ENCODE results near the gene TSPAN2. TPM values are rescaled to one million over a fixed set of nuclear protein-coding genes. Genes with fewer than 3 reads are reported as not detected.

The TSPAN2 gene
- total RNA-seq, 1 experiment from 2014 or later = 7.7 TPM

DNA sequence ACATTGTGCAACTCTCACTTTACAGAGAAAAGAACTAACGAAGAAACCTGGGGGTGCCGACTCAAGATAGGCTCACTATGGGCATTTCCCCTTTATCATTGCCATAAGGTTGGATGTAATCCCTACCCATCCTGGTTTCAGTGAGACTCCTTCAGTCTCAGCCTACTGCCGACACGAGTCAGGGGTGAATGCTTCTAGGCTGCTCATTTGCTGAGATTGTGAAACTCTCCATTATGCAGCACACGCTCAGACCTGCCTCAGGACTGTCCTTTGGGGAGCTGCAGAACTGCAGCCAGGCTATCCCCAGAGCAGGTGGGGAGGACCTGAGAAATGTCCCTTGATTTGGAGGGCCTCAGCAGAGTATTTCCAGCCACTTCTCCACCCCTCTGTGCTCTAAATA is 37.5 kb downstream of the TSPAN2 start:
- CTCF ChIA-PET = no interaction called here
- no TSS peak for BruUV-seq (replicated peaks)
- Mint-ChIP-seq H3K4me1 (ENCODE audit: low read depth, unreplicated experiment) (no peaks in the 10 kb centered on the region), H3K27me3 (ENCODE audit: unreplicated experiment) (no peaks in the 10 kb centered on the region), H3K27ac (ENCODE audit: unreplicated experiment) (no peak overlapping the region), H3K9me3 (ENCODE audit: low read depth, unreplicated experiment) (no peaks in the 10 kb centered on the region), H3K36me3 (ENCODE audit: insufficient read depth, unreplicated experiment) (no peaks in the 10 kb centered on the region), H3K4me3 (ENCODE audit: low read depth, unreplicated experiment) (no peak overlapping the region)
- TF ChIP-seq, protein P1, sequence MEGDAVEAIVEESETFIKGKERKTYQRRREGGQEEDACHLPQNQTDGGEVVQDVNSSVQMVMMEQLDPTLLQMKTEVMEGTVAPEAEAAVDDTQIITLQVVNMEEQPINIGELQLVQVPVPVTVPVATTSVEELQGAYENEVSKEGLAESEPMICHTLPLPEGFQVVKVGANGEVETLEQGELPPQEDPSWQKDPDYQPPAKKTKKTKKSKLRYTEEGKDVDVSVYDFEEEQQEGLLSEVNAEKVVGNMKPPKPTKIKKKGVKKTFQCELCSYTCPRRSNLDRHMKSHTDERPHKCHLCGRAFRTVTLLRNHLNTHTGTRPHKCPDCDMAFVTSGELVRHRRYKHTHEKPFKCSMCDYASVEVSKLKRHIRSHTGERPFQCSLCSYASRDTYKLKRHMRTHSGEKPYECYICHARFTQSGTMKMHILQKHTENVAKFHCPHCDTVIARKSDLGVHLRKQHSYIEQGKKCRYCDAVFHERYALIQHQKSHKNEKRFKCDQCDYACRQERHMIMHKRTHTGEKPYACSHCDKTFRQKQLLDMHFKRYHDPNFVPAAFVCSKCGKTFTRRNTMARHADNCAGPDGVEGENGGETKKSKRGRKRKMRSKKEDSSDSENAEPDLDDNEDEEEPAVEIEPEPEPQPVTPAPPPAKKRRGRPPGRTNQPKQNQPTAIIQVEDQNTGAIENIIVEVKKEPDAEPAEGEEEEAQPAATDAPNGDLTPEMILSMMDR (IDR thresholded peaks at IDR 0.05; ENCODE audit: unreplicated experiment) = no peak
- intact Hi-C loops (cut with micrococcal nuclease; ENCODE audit: unreplicated experiment) = no loop called here
- DNase-seq = no peak

DNA sequence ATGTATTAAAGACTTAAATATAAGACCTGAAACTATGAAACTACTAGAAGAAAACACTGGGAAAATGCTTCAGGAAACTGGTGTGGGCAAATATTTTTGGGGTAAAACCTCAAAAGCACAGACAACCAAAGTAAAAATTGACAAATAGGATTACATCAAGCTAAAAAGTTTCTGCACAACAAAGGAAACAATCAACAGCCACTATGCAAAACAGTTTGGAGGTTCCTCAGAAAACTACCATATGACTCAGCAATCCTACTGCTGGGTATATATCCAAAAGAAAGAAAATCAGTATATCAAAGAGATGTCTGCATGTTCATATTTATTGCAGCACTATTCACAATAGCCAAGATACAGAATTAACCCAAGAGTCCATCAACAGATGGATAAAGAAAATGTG is 42.6 kb downstream of the TSPAN2 start:
- Mint-ChIP-seq H3K36me3 (ENCODE audit: insufficient read depth, unreplicated experiment) (no peaks in the 10 kb centered on the region), H3K27ac (ENCODE audit: unreplicated experiment) (no peak overlapping the region), H3K9me3 (ENCODE audit: low read depth, unreplicated experiment) (no peaks in the 10 kb centered on the region), H3K27me3 (ENCODE audit: unreplicated experiment) (no peaks in the 10 kb centered on the region), H3K4me3 (ENCODE audit: low read depth, unreplicated experiment) (no peak overlapping the region), H3K4me1 (ENCODE audit: low read depth, unreplicated experiment) (no peaks in the 10 kb centered on the region)
- CTCF ChIA-PET = no interaction called here
- no peak for DNase-seq
- BruUV-seq (replicated peaks) = no TSS peak
- intact Hi-C loops (cut with micrococcal nuclease; ENCODE audit: unreplicated experiment) = no loop called here
- TF ChIP-seq, protein P1 (IDR thresholded peaks at IDR 0.05; ENCODE audit: unreplicated experiment) = no peak

DNA sequence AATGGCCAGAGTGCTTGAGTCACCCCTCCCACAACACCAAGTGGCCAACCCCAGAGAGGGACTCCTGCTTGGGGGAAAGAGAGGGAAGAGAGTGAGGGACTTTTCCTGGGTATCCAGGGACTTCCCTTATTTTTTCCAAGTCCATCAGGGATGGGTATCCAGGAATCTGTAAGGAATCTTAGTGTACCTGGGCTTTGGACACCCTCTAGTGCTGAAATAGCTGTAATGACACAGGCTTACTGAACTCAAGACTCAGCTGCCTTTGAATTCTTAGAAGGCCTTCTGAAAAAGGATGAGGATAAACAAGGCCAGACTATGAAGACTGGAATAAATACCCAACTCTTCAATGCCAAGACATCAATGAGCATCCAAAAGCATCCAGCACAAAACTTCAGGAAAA is 47.6 kb downstream of the TSPAN2 start:
- intact Hi-C loops (cut with micrococcal nuclease; ENCODE audit: unreplicated experiment) = loop anchor here (1.0 kb wide), 1 partner anchor 62 kb away; no protein-coding TSS in a partner anchor

DNA sequence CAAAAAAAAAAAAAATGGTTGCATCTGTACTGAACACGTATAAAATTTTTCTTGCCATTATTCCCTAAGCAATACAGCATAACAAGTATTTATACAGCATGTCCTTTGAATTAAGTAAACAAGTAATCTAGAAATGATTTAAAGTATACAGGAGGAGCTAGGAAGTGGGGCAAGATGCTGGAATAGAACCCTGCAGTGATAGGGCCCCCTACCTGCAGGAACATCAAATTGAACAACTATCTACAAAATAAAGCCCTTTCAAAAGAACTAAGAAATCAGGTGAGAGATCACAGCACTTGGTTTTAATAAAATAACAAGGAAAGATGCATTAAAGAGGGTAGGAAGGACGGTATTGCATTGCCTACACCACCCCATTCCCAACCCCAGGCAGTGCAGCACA is 48.8 kb downstream of the TSPAN2 start:
- BruUV-seq (replicated peaks) = no TSS peak
- TF ChIP-seq, protein P1 (IDR thresholded peaks at IDR 0.05; ENCODE audit: unreplicated experiment) = no peak
- Mint-ChIP-seq H3K27me3 (ENCODE audit: unreplicated experiment) (no peaks in the 10 kb centered on the region), H3K4me1 (ENCODE audit: low read depth, unreplicated experiment) (no peaks in the 10 kb centered on the region), H3K4me3 (ENCODE audit: low read depth, unreplicated experiment) (no peak overlapping the region), H3K36me3 (ENCODE audit: insufficient read depth, unreplicated experiment) (no peaks in the 10 kb centered on the region), H3K27ac (ENCODE audit: unreplicated experiment) (no peak overlapping the region), H3K9me3 (ENCODE audit: low read depth, unreplicated experiment) (no peaks in the 10 kb centered on the region)
- intact Hi-C loops (cut with micrococcal nuclease; ENCODE audit: unreplicated experiment) = no loop called here
- CTCF ChIA-PET = interaction anchor here (0.7 to 0.9 kb wide), 2 partner anchors 12 to 740 kb away, joined by 3 read pairs; no protein-coding TSS in a partner anchor
- no peak for DNase-seq

More for the DNA sequence above, 47.6 kb downstream of the TSPAN2 start:
- no peak for DNase-seq
- Mint-ChIP-seq H3K36me3 (ENCODE audit: insufficient read depth, unreplicated experiment) (no peaks in the 10 kb centered on the region), H3K4me3 (ENCODE audit: low read depth, unreplicated experiment) (no peak overlapping the region), H3K27ac (ENCODE audit: unreplicated experiment) (no peak overlapping the region), H3K27me3 (ENCODE audit: unreplicated experiment) (no peaks in the 10 kb centered on the region), H3K9me3 (ENCODE audit: low read depth, unreplicated experiment) (no peaks in the 10 kb centered on the region), H3K4me1 (ENCODE audit: low read depth, unreplicated experiment) (no peaks in the 10 kb centered on the region)
- CTCF ChIA-PET = interaction anchor here (1.0 kb wide), 1 partner anchor 64 kb away, joined by 3 read pairs; no protein-coding TSS in a partner anchor
- TF ChIP-seq, protein P1 (IDR thresholded peaks at IDR 0.05; ENCODE audit: unreplicated experiment) = no peak
- BruUV-seq (replicated peaks) = no TSS peak
